ENCODE data around the gene TEX35.

DNA sequence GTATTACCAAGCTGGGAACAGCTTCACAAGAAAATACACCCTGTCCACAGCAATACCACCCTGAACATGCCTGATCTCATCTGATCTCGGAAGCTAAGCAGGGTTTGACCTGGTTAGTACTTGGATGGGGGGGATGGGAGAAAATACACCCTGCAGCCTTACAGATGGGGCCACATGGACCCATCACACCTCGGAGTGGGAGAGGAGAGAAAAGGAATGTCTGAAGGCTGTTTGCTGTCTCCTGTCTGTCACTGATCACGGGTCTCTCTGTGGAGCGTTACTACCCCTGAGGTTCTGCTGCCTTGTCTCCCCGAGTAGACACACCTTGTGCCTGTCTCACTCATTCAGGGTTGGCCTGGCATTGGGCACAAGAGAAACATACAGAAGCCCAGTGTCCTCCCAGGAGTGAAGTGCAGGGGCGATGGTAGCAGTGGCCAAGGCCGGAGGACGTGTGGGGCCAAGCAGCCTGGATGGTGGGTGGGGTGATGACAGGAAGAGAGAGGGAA, 48.0 kb downstream of the TEX35 start:
- TF ChIP-seq, protein P1, sequence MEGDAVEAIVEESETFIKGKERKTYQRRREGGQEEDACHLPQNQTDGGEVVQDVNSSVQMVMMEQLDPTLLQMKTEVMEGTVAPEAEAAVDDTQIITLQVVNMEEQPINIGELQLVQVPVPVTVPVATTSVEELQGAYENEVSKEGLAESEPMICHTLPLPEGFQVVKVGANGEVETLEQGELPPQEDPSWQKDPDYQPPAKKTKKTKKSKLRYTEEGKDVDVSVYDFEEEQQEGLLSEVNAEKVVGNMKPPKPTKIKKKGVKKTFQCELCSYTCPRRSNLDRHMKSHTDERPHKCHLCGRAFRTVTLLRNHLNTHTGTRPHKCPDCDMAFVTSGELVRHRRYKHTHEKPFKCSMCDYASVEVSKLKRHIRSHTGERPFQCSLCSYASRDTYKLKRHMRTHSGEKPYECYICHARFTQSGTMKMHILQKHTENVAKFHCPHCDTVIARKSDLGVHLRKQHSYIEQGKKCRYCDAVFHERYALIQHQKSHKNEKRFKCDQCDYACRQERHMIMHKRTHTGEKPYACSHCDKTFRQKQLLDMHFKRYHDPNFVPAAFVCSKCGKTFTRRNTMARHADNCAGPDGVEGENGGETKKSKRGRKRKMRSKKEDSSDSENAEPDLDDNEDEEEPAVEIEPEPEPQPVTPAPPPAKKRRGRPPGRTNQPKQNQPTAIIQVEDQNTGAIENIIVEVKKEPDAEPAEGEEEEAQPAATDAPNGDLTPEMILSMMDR (tag by site-specific recombination; IDR thresholded peaks at IDR 0.05), result no peak
- TF ChIP-seq, protein P2, sequence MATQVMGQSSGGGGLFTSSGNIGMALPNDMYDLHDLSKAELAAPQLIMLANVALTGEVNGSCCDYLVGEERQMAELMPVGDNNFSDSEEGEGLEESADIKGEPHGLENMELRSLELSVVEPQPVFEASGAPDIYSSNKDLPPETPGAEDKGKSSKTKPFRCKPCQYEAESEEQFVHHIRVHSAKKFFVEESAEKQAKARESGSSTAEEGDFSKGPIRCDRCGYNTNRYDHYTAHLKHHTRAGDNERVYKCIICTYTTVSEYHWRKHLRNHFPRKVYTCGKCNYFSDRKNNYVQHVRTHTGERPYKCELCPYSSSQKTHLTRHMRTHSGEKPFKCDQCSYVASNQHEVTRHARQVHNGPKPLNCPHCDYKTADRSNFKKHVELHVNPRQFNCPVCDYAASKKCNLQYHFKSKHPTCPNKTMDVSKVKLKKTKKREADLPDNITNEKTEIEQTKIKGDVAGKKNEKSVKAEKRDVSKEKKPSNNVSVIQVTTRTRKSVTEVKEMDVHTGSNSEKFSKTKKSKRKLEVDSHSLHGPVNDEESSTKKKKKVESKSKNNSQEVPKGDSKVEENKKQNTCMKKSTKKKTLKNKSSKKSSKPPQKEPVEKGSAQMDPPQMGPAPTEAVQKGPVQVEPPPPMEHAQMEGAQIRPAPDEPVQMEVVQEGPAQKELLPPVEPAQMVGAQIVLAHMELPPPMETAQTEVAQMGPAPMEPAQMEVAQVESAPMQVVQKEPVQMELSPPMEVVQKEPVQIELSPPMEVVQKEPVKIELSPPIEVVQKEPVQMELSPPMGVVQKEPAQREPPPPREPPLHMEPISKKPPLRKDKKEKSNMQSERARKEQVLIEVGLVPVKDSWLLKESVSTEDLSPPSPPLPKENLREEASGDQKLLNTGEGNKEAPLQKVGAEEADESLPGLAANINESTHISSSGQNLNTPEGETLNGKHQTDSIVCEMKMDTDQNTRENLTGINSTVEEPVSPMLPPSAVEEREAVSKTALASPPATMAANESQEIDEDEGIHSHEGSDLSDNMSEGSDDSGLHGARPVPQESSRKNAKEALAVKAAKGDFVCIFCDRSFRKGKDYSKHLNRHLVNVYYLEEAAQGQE (tag by site-specific recombination; IDR thresholded peaks at IDR 0.05), result no peak
- TF ChIP-seq ZNF530 (tag by site-specific recombination; IDR thresholded peaks at IDR 0.05; ENCODE audit: low read depth), result no peak
- TF ChIP-seq ZNF626 (tag by site-specific recombination; IDR thresholded peaks at IDR 0.05), result no peak
- TF ChIP-seq ZNF335 (tag by site-specific recombination; conservative IDR thresholded peaks at IDR 0.05), result no peak
- TF ChIP-seq ZNF239 (tag by site-specific recombination; IDR thresholded peaks at IDR 0.05), result no peak
- TF ChIP-seq, protein P3, sequence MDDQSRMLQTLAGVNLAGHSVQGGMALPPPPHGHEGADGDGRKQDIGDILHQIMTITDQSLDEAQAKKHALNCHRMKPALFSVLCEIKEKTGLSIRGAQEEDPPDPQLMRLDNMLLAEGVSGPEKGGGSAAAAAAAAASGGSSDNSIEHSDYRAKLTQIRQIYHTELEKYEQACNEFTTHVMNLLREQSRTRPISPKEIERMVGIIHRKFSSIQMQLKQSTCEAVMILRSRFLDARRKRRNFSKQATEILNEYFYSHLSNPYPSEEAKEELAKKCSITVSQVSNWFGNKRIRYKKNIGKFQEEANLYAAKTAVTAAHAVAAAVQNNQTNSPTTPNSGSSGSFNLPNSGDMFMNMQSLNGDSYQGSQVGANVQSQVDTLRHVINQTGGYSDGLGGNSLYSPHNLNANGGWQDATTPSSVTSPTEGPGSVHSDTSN (CRISPR knock-in tag; IDR thresholded peaks at IDR 0.05), result no peak
- no peak for TF ChIP-seq MEIS1 (CRISPR knock-in tag; IDR thresholded peaks at IDR 0.05; ENCODE audit: borderline replicate concordance)
- TF ChIP-seq, protein P4, sequence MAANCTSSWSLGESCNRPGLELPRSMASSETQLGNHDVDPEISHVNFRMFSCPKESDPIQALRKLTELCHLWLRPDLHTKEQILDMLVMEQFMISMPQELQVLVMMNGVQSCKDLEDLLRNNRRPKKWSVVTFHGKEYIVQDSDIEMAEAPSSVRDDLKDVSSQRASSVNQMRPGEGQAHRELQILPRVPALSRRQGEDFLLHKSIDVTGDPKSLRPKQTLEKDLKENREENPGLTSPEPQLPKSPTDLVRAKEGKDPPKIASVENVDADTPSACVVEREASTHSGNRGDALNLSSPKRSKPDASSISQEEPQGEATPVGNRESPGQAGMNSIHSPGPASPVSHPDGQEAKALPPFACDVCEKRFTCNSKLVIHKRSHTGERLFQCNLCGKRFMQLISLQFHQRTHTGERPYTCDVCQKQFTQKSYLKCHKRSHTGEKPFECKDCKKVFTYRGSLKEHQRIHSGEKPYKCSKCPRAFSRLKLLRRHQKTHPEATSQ (tag by site-specific recombination; IDR thresholded peaks at IDR 0.05), result no peak
- TF ChIP-seq ZNF621 (tag by site-specific recombination; IDR thresholded peaks at IDR 0.05), result no peak
- TF ChIP-seq, protein P5, sequence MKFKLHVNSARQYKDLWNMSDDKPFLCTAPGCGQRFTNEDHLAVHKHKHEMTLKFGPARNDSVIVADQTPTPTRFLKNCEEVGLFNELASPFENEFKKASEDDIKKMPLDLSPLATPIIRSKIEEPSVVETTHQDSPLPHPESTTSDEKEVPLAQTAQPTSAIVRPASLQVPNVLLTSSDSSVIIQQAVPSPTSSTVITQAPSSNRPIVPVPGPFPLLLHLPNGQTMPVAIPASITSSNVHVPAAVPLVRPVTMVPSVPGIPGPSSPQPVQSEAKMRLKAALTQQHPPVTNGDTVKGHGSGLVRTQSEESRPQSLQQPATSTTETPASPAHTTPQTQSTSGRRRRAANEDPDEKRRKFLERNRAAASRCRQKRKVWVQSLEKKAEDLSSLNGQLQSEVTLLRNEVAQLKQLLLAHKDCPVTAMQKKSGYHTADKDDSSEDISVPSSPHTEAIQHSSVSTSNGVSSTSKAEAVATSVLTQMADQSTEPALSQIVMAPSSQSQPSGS (tag by site-specific recombination; IDR thresholded peaks at IDR 0.05; ENCODE audit: low read depth), result no peak

Data from HEK293 (cell line).